H1 (cell line): ENCODE results near the gene IFT81. TPM values are rescaled to one million over a fixed set of nuclear protein-coding genes. Genes with fewer than 3 reads are reported as not detected.

Experiments
- CTCF ChIA-PET: fragments of 300-600 bp; sonication (Branson Sonifier 250); formaldehyde crosslinking; loops from one replicate; lab custom pipeline; 2021; ENCODE audit not compliant: partially characterized antibody; lab: Charles Lee
- POLR2A ChIA-PET: fragments of 300-600 bp; sonication (Branson Sonifier 250); formaldehyde crosslinking; loops from one replicate; lab custom pipeline; 2021; ENCODE audit warnings: inconsistent platforms; ENCODE audit not compliant: partially characterized antibody; lab: Charles Lee
- DNase-seq, 2 experiments: peaks; one replicate each; pipeline versions ENCODE4 v3.0.0 to v3.0.0-alpha.2; 2010 to 2022; ENCODE audit warnings: low spot score in 2 of 2, low read depth in 1 of 2, mixed read lengths in 1 of 2
- FAIRE-seq: peaks from 2 replicates; lab custom pipeline; 2011; peaks lifted over from hg19 to GRCh38; lab: Jason Lieb, UNC
- H2AFZ ChIP-seq: 2 replicates; pipeline ENCODE4 v1.8.1; 2012; ENCODE audit warnings: low read length, inconsistent platforms
- H2AK5ac ChIP-seq: 2 replicates; pipeline ENCODE4 v1.6.1; 2013; ENCODE audit warnings: low read depth, low read length
- H2BK120ac ChIP-seq: replicated peaks from 2 replicates; pipeline ENCODE3; 2013; ENCODE audit warnings: low read depth, low read length, inconsistent platforms
- H2BK12ac ChIP-seq: 2 replicates; pipeline ENCODE4 v1.6.1; 2013; ENCODE audit warnings: low read depth, low read length
- H2BK15ac ChIP-seq: 2 replicates; pipeline ENCODE4 v1.6.1; 2013; ENCODE audit warnings: low read length
- H2BK20ac ChIP-seq: 2 replicates; pipeline ENCODE4 v1.6.1; 2013; ENCODE audit warnings: low read length
- H2BK5ac ChIP-seq: 2 replicates; pipeline ENCODE4 v1.6.1; 2013; ENCODE audit warnings: low read depth, low read length
- H3K14ac ChIP-seq: 2 replicates; pipeline ENCODE4 v1.6.1; 2013; ENCODE audit warnings: inconsistent platforms; ENCODE audit not compliant: insufficient read length
- H3K18ac ChIP-seq: 2 replicates; pipeline ENCODE4 v1.6.1; 2013; ENCODE audit warnings: low read length; ENCODE audit errors: extremely low read depth
- H3K23ac ChIP-seq: 2 replicates; pipeline ENCODE4 v1.6.1; 2013; ENCODE audit warnings: inconsistent platforms; ENCODE audit not compliant: insufficient read length
- H3K23me2 ChIP-seq: 2 replicates; pipeline ENCODE4 v1.6.1; 2013; ENCODE audit warnings: low read depth, low read length
- H3K27ac ChIP-seq: 2 replicates; pipeline ENCODE4 v1.6.1; 2011; ENCODE audit warnings: low read depth, low read length, inconsistent platforms
- H3K27me3 ChIP-seq, 4 experiments: replicated peaks in 1 of 4; 1 replicate in 1 of 4; 2 replicates in 3 of 4; pipeline versions ENCODE4 v1.6.1 to v1.8.1; 2011 to 2013; ENCODE audit warnings: low read length in 3 of 4, mild to moderate bottlenecking in 3 of 4, inconsistent platforms in 2 of 4, mixed read lengths in 2 of 4, moderate library complexity in 1 of 4; ENCODE audit not compliant: control insufficient read depth in 3 of 4, insufficient read depth in 3 of 4; ENCODE audit errors: extremely low read depth in 1 of 4
- H3K36me3 ChIP-seq, 4 experiments: 2 replicates each; pipeline versions ENCODE4 v1.6.1 to v1.8.1; 2011 to 2013; ENCODE audit warnings: mild to moderate bottlenecking in 4 of 4, low read length in 3 of 4, moderate library complexity in 2 of 4, control low read depth in 1 of 4, inconsistent platforms in 1 of 4; ENCODE audit not compliant: insufficient read depth in 4 of 4, control insufficient read depth in 2 of 4
- H3K4ac ChIP-seq: replicated peaks from 2 replicates; pipeline ENCODE3; 2013; ENCODE audit warnings: low read length, low read depth, mixed read lengths, inconsistent platforms; ENCODE audit not compliant: insufficient read length
- H3K4me1 ChIP-seq, 4 experiments: replicated peaks in 1 of 4; 1 replicate in 1 of 4; 2 replicates in 3 of 4; pipeline versions ENCODE4 v1.6.1 to v1.8.1; 2011 to 2013; ENCODE audit warnings: low read length in 3 of 4, inconsistent platforms in 2 of 4, mixed read lengths in 1 of 4; ENCODE audit not compliant: insufficient read depth in 4 of 4, control insufficient read depth in 3 of 4
- H3K4me2 ChIP-seq, 2 experiments: 2 replicates each; pipeline versions ENCODE4 v1.6.1 to v1.8.1; 2011 to 2013; ENCODE audit warnings: low read depth in 2 of 2, low read length in 2 of 2, control low read depth in 1 of 2, inconsistent platforms in 1 of 2, mild to moderate bottlenecking in 1 of 2; ENCODE audit not compliant: insufficient read depth in 1 of 2
- H3K4me3 ChIP-seq, 4 experiments: fragments of 200-600, 300-600 bp in 1 of 4; sonication (generic), shearing (Covaris generic), sonication (Bioruptor Twin) in 1 of 4; 2 replicates each; pipeline versions ENCODE4 v1.5.1 to v1.8.1; 2011 to 2016; ENCODE audit warnings: low read length in 4 of 4, low read depth in 3 of 4, control low read depth in 2 of 4, inconsistent platforms in 2 of 4, mild to moderate bottlenecking in 2 of 4, mixed read lengths in 1 of 4, moderate library complexity in 1 of 4; ENCODE audit not compliant: insufficient read depth in 2 of 4; ENCODE audit errors: extremely low read depth in 1 of 4
- H3K56ac ChIP-seq: replicated peaks from 2 replicates; pipeline ENCODE3; 2013; ENCODE audit warnings: low read depth, mild to moderate bottlenecking, mixed read lengths, low read length, inconsistent platforms; ENCODE audit not compliant: insufficient read length
- H3K79me1 ChIP-seq: 2 replicates; pipeline ENCODE4 v1.6.1; 2013; ENCODE audit warnings: low read depth, low read length, control low read depth
- H3K79me2 ChIP-seq, 2 experiments: 2 replicates each; pipeline versions ENCODE4 v1.6.1 to v1.8.1; 2012 to 2013; ENCODE audit warnings: low read length in 2 of 2, mild to moderate bottlenecking in 2 of 2, inconsistent platforms in 1 of 2; ENCODE audit not compliant: insufficient read depth in 2 of 2, control insufficient read depth in 1 of 2
- H3K9ac ChIP-seq, 4 experiments: replicated peaks in 1 of 4; 1 replicate in 1 of 4; 2 replicates in 3 of 4; pipeline versions ENCODE4 v1.6.1 to v1.8.1; 2011 to 2013; ENCODE audit warnings: low read depth in 3 of 4, low read length in 3 of 4, control low read depth in 2 of 4, mild to moderate bottlenecking in 2 of 4, moderate library complexity in 2 of 4, inconsistent platforms in 1 of 4; ENCODE audit errors: extremely low read depth in 1 of 4
- H3K9me3 ChIP-seq, 2 experiments: 2 replicates each; pipeline versions ENCODE4 v1.6.1 to v1.8.1; 2012 to 2013; ENCODE audit warnings: mild to moderate bottlenecking in 2 of 2, moderate library complexity in 2 of 2, control low read depth in 1 of 2, inconsistent platforms in 1 of 2, low read depth in 1 of 2, low read length in 1 of 2, mixed read lengths in 1 of 2; ENCODE audit not compliant: insufficient read depth in 2 of 2
- H4K20me1 ChIP-seq, 2 experiments: replicated peaks in 1 of 2; 2 replicates each; pipeline versions ENCODE3 to v1.8.1; 2011 to 2013; ENCODE audit warnings: inconsistent platforms in 2 of 2, low read length in 2 of 2, mild to moderate bottlenecking in 1 of 2; ENCODE audit not compliant: insufficient read depth in 2 of 2, control insufficient read depth in 1 of 2
- H4K5ac ChIP-seq: 2 replicates; pipeline ENCODE4 v1.6.1; 2013; ENCODE audit warnings: low read length, low read depth, mixed read lengths, inconsistent platforms; ENCODE audit not compliant: insufficient read length
- H4K8ac ChIP-seq: 2 replicates; pipeline ENCODE4 v1.8.0; 2013; ENCODE audit warnings: mild to moderate bottlenecking, moderate library complexity, low read length, inconsistent platforms; ENCODE audit not compliant: insufficient read depth; ENCODE audit errors: extremely low read depth
- H4K91ac ChIP-seq: replicated peaks from 2 replicates; pipeline ENCODE3; 2013; ENCODE audit warnings: low read length, mixed read lengths, inconsistent platforms; ENCODE audit not compliant: insufficient read length
- BCL11A ChIP-seq, 2 experiments: IDR thresholded peaks; one replicate each; pipeline ENCODE4 v1.6.1; 2011; ENCODE audit warnings: low read depth in 2 of 2, low read length in 2 of 2, mild to moderate bottlenecking in 2 of 2
- BRCA1 ChIP-seq: IDR thresholded peaks from 2 replicates; pipeline ENCODE4 v1.6.1; 2012; ENCODE audit warnings: low read depth, low read length, improper control_type of control experiment
- CEBPB ChIP-seq: IDR thresholded peaks from 2 replicates; pipeline ENCODE4 v1.6.1; 2012; ENCODE audit warnings: low read depth, low read length
- CREB1 ChIP-seq: IDR thresholded peaks from 2 replicates; pipeline ENCODE4 v1.6.1; 2012; ENCODE audit warnings: inconsistent platforms
- HDAC6 ChIP-seq: IDR thresholded peaks from one replicate; pipeline ENCODE4 v1.7.1; 2012; ENCODE audit warnings: low read depth, mild to moderate bottlenecking, inconsistent platforms, low read length, moderate library complexity
- JUN ChIP-seq: IDR thresholded peaks from 2 replicates; pipeline ENCODE4 v1.6.1; 2011; ENCODE audit warnings: low read depth, mild to moderate bottlenecking, improper control_type of control experiment, low read length
- JUND ChIP-seq: IDR thresholded peaks from 2 replicates; pipeline ENCODE4 v1.6.1; 2011; ENCODE audit warnings: mild to moderate bottlenecking, improper control_type of control experiment, low read length
- KDM1A ChIP-seq: fragments of 200-600, 300-600 bp; sonication (generic); IDR thresholded peaks from 2 replicates; pipeline ENCODE4 v1.7.1; 2016; ENCODE audit warnings: mild to moderate bottlenecking, low read length, borderline replicate concordance
- POU5F1 ChIP-seq: IDR thresholded peaks from 2 replicates; pipeline ENCODE4 v1.6.1; 2011; ENCODE audit warnings: low read depth, mild to moderate bottlenecking, low read length, moderate library complexity
- RXRA ChIP-seq: IDR thresholded peaks from 2 replicates; pipeline ENCODE4 v1.6.1; 2011; ENCODE audit warnings: low read depth, mild to moderate bottlenecking, low read length, moderate library complexity; ENCODE audit not compliant: insufficient read depth
- SAP30 ChIP-seq: fragments of 300-600 bp; sonication (generic); IDR thresholded peaks from 2 replicates; pipeline ENCODE4 v1.7.1; 2012; ENCODE audit warnings: low read length, moderate library complexity, mild to moderate bottlenecking, inconsistent platforms; ENCODE audit not compliant: insufficient read depth, insufficient replicate concordance
- SRF ChIP-seq: IDR thresholded peaks from 2 replicates; pipeline ENCODE4 v1.6.1; 2011; ENCODE audit warnings: mild to moderate bottlenecking, low read depth, low read length, moderate library complexity
- SUZ12 ChIP-seq: fragments of 200-600 bp; sonication (generic); IDR thresholded peaks from 2 replicates; pipeline ENCODE4 v1.6.1; 2012; ENCODE audit warnings: mild to moderate bottlenecking, inconsistent platforms, low read length, moderate library complexity, mixed read lengths
- WGBS, 2 experiments: shearing (Covaris generic) in 1 of 2; methylation state at CpG; one replicate each; pipeline versions ENCODE4 v1.1.6 to v1.1.7; 2013 to 2015; ENCODE audit warnings: low lambda C conversion rate in 2 of 2, mixed read lengths in 2 of 2, inconsistent platforms in 1 of 2, low coverage in 1 of 2, missing lambda C conversion rate in 1 of 2; ENCODE audit not compliant: insufficient replicate concordance in 2 of 2, insufficient coverage in 1 of 2, insufficient read length in 1 of 2; ENCODE audit errors: extremely low coverage in 1 of 2, missing lambda C conversion rate in 1 of 2; 5-methylcytosine and 5-hydroxymethylcytosine counted together
- polyA plus RNA-seq, 7 experiments: library from polyadenylated mRNA; depleted of rRNA in 3 of 7; stranded (reverse) in 5 of 7; unstranded in 2 of 7; fragments of >200 nt in 5 of 7; fragments of 200-250 nt in 2 of 7; gene quantifications; 1 replicate in 5 of 7; 2 replicates in 1 of 7; 4 replicates in 1 of 7; pipeline versions ENCODE4 v1.2.1 to v1.2.3, GENCODE V29; 2011 to 2013; ENCODE audit warnings: missing spikeins in 2 of 7, mixed read lengths in 2 of 7
- total RNA-seq: library from RNA; stranded (reverse); fragmentation: NEBNext Ultra II Directional; extraction: Animal tissue kit (Norgen Biotek cat#: 25700); gene quantifications from 2 replicates; pipeline ENCODE4 v1.2.1, GENCODE V29; 2021
- TF ChIP-seq, protein P1 (sequence below): IDR thresholded peaks from 2 replicates; pipeline ENCODE4 v1.6.1; 2012; ENCODE audit warnings: inconsistent platforms

The IFT81 gene
- total and polyA plus RNA-seq, 2 of the 8 experiments (the other 6 are each of a cell fraction or from before 2014, with no cell fraction given) = 4.1 to 14.5 TPM

DNA sequence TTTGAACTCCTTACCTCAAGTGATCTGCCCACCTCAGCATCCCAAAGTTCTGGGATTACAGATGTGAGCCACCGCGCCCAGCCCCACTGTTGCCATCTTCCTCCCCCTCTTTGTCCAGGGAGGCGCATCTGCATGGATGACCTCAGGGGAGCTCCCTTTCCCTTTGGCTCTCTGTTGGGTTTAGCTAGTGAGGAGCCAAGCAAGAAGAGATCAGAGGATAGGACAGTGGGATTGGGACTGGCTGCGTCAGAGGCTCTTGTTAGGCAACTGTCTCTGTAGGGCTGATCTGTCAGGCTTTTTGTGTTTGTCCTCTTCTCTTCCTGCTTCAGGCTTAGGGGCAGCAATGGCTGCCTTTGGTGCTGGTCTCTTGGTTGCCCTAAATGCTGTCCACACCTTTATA is 8.5 kb upstream of the IFT81 start:
- Histone ChIP-seq H3K18ac (no peak overlapping the region), H3K14ac (no peak overlapping the region), H2BK120ac (no peak overlapping the region), H3K9ac (no peak overlapping the region; a peak in 1 of 7 replicates), H3K23me2 (no peaks in the 10 kb centered on the region), H3K79me1 (no peaks in the 10 kb centered on the region), H3K9me3 (0 out of 4 replicates have a peak, but pooled peaks cover 0 to 3% of the 10 kb centered on the region in 2 experiments), H4K91ac (no peak overlapping the region), H3K4me2 (no peak overlapping the region), H4K20me1 (no peaks in the 10 kb centered on the region), H3K27me3 (no peaks in the 10 kb centered on the region), H3K56ac (no peak overlapping the region), H3K4me1 (no peaks in the 10 kb centered on the region), H3K4me3 (no peak overlapping the region), H2BK20ac (no peak overlapping the region), H3K79me2 (no peaks in the 10 kb centered on the region), H2AFZ (peak overlapping the region; percentile 78; the same call in 1 of the 2 replicates), H4K8ac (no peak overlapping the region), H2BK15ac (no peak overlapping the region), H2BK12ac (no peak overlapping the region), H2BK5ac (no peak overlapping the region), H4K5ac (no peak overlapping the region), H2AK5ac (no peak overlapping the region), H3K4ac (no peak overlapping the region), H3K36me3 (no peaks in the 10 kb centered on the region), H3K23ac (no peak overlapping the region), H3K27ac (no peak overlapping the region)
- FAIRE-seq (no peak), DNase-seq (no peak)
- CTCF ChIA-PET = interaction anchor here (0.8 to 3.8 kb wide), 4 partner anchors 12 to 109 kb away, joined by 3 to 27 read pairs (median 4); no protein-coding TSS in a partner anchor
- whole genome bisulfite sequencing, 2 experiments = 88% methylated on average over 4 of the region's 4 CpGs; no CpG with 5 or more reads in 1 of the 2 experiments
- POLR2A ChIA-PET = interaction anchor here (0.6 to 1.6 kb wide), 3 partner anchors 8 to 164 kb away, joined by 3 to 7 read pairs (median 4); partner anchors contain the start of gene IFT81
- no peak for TF ChIP-seq JUND
- TF ChIP-seq CREB1 = no peak
- TF ChIP-seq SRF = no peak
- no peak for TF ChIP-seq CEBPB
- no peak for TF ChIP-seq BCL11A (IDR thresholded peaks at IDR 0.05; ENCODE audit: low read depth in 2 of 2, low read length in 2 of 2)
- no peak for TF ChIP-seq KDM1A
- TF ChIP-seq SAP30 = no peak
- TF ChIP-seq SUZ12 = no peak
- TF ChIP-seq, protein P1, sequence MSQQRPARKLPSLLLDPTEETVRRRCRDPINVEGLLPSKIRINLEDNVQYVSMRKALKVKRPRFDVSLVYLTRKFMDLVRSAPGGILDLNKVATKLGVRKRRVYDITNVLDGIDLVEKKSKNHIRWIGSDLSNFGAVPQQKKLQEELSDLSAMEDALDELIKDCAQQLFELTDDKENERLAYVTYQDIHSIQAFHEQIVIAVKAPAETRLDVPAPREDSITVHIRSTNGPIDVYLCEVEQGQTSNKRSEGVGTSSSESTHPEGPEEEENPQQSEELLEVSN = no peak
- no peak for TF ChIP-seq POU5F1
- no peak for TF ChIP-seq RXRA
- TF ChIP-seq JUN = no peak
- TF ChIP-seq HDAC6 = no peak
- no peak for TF ChIP-seq BRCA1
